Thoracic aorta (tissue), 2 donors: ENCODE data around the gene TMEM107. TPM values are rescaled to one million over a fixed set of nuclear protein-coding genes. Genes with fewer than 3 reads are reported as not detected.
A peak's percentile ranks its signal among the peaks of the same experiment; 100 is the strongest.

ENCODE experiments used
- ATAC-seq: fragments of 150-250 bp; one replicate; pipeline ENCODE4 v1.8.0; 2017; ENCODE audit warnings: low read depth; ENCODE audit not compliant: insufficient number of reproducible peaks, low FRiP score
- DNase-seq: peaks from one replicate; pipeline ENCODE4 v3.0.0-alpha.2; 2020; ENCODE audit warnings: low spot score
- H3K27ac ChIP-seq, 2 donors: fragments of 200-600 bp; sonication (generic); 1 replicate in 1 of 2; 2 replicates in 1 of 2; pipeline ENCODE4 v1.5.1; 2016; ENCODE audit warnings: mild to moderate bottlenecking in 2 of 2, moderate library complexity in 2 of 2
- H3K27me3 ChIP-seq: fragments of 200-600 bp; sonication (generic); replicated peaks from 2 replicates; pipeline ENCODE4 v1.6.0; 2016; ENCODE audit warnings: mild to moderate bottlenecking; ENCODE audit not compliant: insufficient read depth
- H3K36me3 ChIP-seq: fragments of 200-600 bp; sonication (generic); one replicate; pipeline ENCODE4 v1.5.1; 2016
- H3K4me1 ChIP-seq, 2 donors: fragments of 200-600 bp; sonication (generic); 1 replicate in 1 of 2; 2 replicates in 1 of 2; pipeline versions ENCODE4 v1.5.1 to v1.6.0; 2016; ENCODE audit warnings: low read depth in 2 of 2, mild to moderate bottlenecking in 1 of 2; ENCODE audit not compliant: control insufficient read depth in 1 of 2
- H3K4me3 ChIP-seq: fragments of 200-600 bp; sonication (generic); 2 replicates; pipeline ENCODE4 v1.5.1; 2016; ENCODE audit warnings: mild to moderate bottlenecking
- H3K9me3 ChIP-seq: fragments of 200-600 bp; sonication (generic); 2 replicates; pipeline ENCODE4 v1.5.1; 2016
- CTCF ChIP-seq: fragments of 200-600 bp; sonication (generic); IDR thresholded peaks from one replicate; pipeline ENCODE4 v1.5.1; 2019; ENCODE audit warnings: antibody characterized with exemption
- total RNA-seq, 2 donors: library from RNA; depleted of rRNA; stranded (reverse); fragments of >200 nt; gene quantifications; one replicate each; pipeline versions ENCODE4 v1.1.0 to v1.2.3, GENCODE V29; 2016

Gene TMEM107
- total RNA-seq, 2 donors from 2014 or later: 8.4 to 32.1 TPM

- peaks cover 22% of the 10 kb centered on the region for H3K36me3 ChIP-seq
- no peaks in the 10 kb centered on the region for H3K27me3 ChIP-seq
- DNase-seq (peak; percentile 73), ATAC-seq (no peak)
- H3K9me3 ChIP-seq: no peaks in the 10 kb centered on the region
- H3K27ac ChIP-seq: peak overlapping the region; percentile 100
- TF ChIP-seq CTCF: no peak
- peaks cover 18 to 52% of the 10 kb centered on the region in 2 donors for H3K4me1 ChIP-seq
- H3K4me3 ChIP-seq: peak overlapping the region; percentile 76
Measured at GRCh38 chr17:8153525-8153956, 22.6 kb downstream of the TMEM107 start.

DNA sequence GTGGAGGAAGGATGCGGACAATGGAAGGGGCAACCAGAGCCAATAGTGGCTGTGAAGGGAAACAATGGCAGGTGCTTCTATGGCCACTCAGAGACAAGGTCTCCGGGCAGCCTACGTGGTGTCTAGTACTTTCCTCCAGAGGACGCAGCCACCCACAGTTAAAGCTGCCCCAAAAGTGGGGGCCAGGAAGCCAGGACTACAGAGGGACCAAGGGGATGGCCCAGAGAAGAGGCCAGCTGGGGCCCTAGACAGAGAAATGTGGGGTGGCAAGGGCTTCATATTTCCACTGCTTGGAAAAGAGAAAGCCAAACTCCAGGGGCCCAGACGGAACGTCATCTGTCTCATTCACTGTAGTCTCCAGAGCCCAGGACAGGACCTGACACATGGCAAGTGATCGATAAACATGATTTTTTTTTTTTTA, 23.1 kb downstream of the TMEM107 start:
- DNase-seq: no peak
- TF ChIP-seq CTCF: no peak
- Histone ChIP-seq H3K9me3 (no peaks in the 10 kb centered on the region), H3K27ac (peak overlapping the region; percentile 100), H3K27me3 (no peaks in the 10 kb centered on the region), H3K36me3 (peaks cover 27% of the 10 kb centered on the region), H3K4me1 (peaks cover 18 to 49% of the 10 kb centered on the region in 2 donors), H3K4me3 (peak overlapping the region; percentile 76)
- no peak for ATAC-seq

- ATAC-seq (peak; percentile 16), DNase-seq (peak; percentile 87)
- H3K27ac ChIP-seq: peak within 1 kb of the TSS; percentile 100
- no peaks in the 10 kb centered on the region for H3K27me3 ChIP-seq
- peaks cover 18 to 50% of the 10 kb centered on the region in 2 donors for H3K4me1 ChIP-seq
- TF ChIP-seq CTCF: no peak
- no peaks in the 10 kb centered on the region for H3K9me3 ChIP-seq
- peaks cover 35% of the 10 kb centered on the region for H3K36me3 ChIP-seq
- H3K4me3 ChIP-seq: peak within 1 kb of the TSS; percentile 76
Measured at GRCh38 chr17:8152112-8152775, 23.9 kb downstream of the TMEM107 start, which contains the start of gene PER1. Gene PER1, minus strand, starts transcription at chr17:8152404. Its CDS starts 1,698 bp downstream, at chr17:8150706.

GRCh38 chr17:8151641-8152111, 24.5 kb downstream of the TMEM107 start:
- TF ChIP-seq CTCF: no peak
- H3K36me3 ChIP-seq: peaks cover 41% of the 10 kb centered on the region
- peak; percentile 84 for DNase-seq
- H3K9me3 ChIP-seq: no peaks in the 10 kb centered on the region
- no peaks in the 10 kb centered on the region for H3K27me3 ChIP-seq
- peak overlapping the region; percentile 76 for H3K4me3 ChIP-seq
- H3K27ac ChIP-seq: peak overlapping the region; percentile 100
- ATAC-seq: no peak
- H3K4me1 ChIP-seq: peaks cover 18 to 48% of the 10 kb centered on the region in 2 donors

- peak; percentile 62 for DNase-seq
- TF ChIP-seq CTCF: peak; percentile 24
- Histone ChIP-seq H3K4me3 (peak overlapping the region; percentile 76), H3K4me1 (peaks cover 18 to 48% of the 10 kb centered on the region in 2 donors), H3K9me3 (no peaks in the 10 kb centered on the region), H3K27me3 (no peaks in the 10 kb centered on the region), H3K36me3 (peaks cover 46% of the 10 kb centered on the region), H3K27ac (peak overlapping the region; percentile 100)
- ATAC-seq: peak; percentile 5
Measured at GRCh38 chr17:8151120-8151640, 25.0 kb downstream of the TMEM107 start.
